Loucy (cell line): ENCODE measurements around the gene PIP5K1C.

Experiments used
- H2AFZ ChIP-seq: fragments of 200-600 bp; sonication (generic); 2 replicates; pipeline ENCODE4 v1.6.0; 2016; ENCODE audit warnings: antibody characterized with exemption, mild to moderate bottlenecking, low read length, moderate library complexity
- H3F3A ChIP-seq: fragments of 200-600 bp; 2 replicates; pipeline ENCODE4 v1.6.0; 2016; ENCODE audit warnings: antibody characterized with exemption, low read depth, mild to moderate bottlenecking
- H3K27me3 ChIP-seq: fragments of 200-600 bp; sonication (generic); 2 replicates; pipeline ENCODE4 v1.6.1; 2014; ENCODE audit warnings: low read length, mild to moderate bottlenecking; ENCODE audit not compliant: insufficient read depth, poor library complexity, severe bottlenecking
- H3K36me3 ChIP-seq: fragments of 200-600 bp; sonication (generic); 2 replicates; pipeline ENCODE4 v1.6.1; 2016; ENCODE audit warnings: low read length; ENCODE audit not compliant: insufficient read depth
- H3K4me1 ChIP-seq: fragments of 200-600 bp; sonication (generic); 2 replicates; pipeline ENCODE4 v1.5.1; 2014; ENCODE audit warnings: low read length, mild to moderate bottlenecking; ENCODE audit not compliant: insufficient read depth, poor library complexity, severe bottlenecking
- H3K4me2 ChIP-seq: fragments of 200-600 bp; sonication (generic); 2 replicates; pipeline ENCODE4 v1.6.0; 2014; ENCODE audit warnings: antibody characterized with exemption, low read length, low read depth, mild to moderate bottlenecking; ENCODE audit not compliant: poor library complexity, severe bottlenecking
- H3K4me3 ChIP-seq: fragments of 200-600 bp; sonication (generic); 2 replicates; pipeline ENCODE4 v1.5.1; 2014; ENCODE audit warnings: low read length, mild to moderate bottlenecking, mixed read lengths; ENCODE audit not compliant: poor library complexity, severe bottlenecking
- H3K79me2 ChIP-seq: fragments of 200-600 bp; sonication (generic); 2 replicates; pipeline ENCODE4 v1.6.1; 2014; ENCODE audit warnings: low read length; ENCODE audit not compliant: insufficient read depth
- H3K9ac ChIP-seq: fragments of 200-600 bp; sonication (generic); 2 replicates; pipeline ENCODE4 v1.6.0; 2014; ENCODE audit warnings: mild to moderate bottlenecking, low read depth, low read length, moderate library complexity; ENCODE audit not compliant: poor library complexity, severe bottlenecking
- H3K9me2 ChIP-seq: fragments of 200-600 bp; sonication (generic); replicated peaks from 2 replicates; pipeline ENCODE4 v1.6.1; 2016; ENCODE audit warnings: low read depth, low read length, mixed read lengths
- H3K9me3 ChIP-seq: fragments of 200-600 bp; sonication (generic); 2 replicates; pipeline ENCODE4 v1.6.1; 2014; ENCODE audit warnings: mild to moderate bottlenecking, antibody characterized with exemption, low read length, low read depth; ENCODE audit not compliant: insufficient read depth
- H4K20me1 ChIP-seq: fragments of 200-600 bp; sonication (generic); 2 replicates; pipeline ENCODE4 v1.6.0; 2014; ENCODE audit warnings: antibody characterized with exemption, low read length, mild to moderate bottlenecking; ENCODE audit not compliant: insufficient read depth, poor library complexity, severe bottlenecking
- EZH2phosphoT487 ChIP-seq: fragments of 200-600 bp; IDR thresholded peaks from 2 replicates; pipeline ENCODE4 v1.6.1; 2018; ENCODE audit warnings: antibody characterized with exemption, mild to moderate bottlenecking, moderate library complexity, borderline replicate concordance
- TF ChIP-seq, protein P1 (sequence below): fragments of 200-600 bp; sonication (generic); conservative IDR thresholded peaks from 2 replicates; pipeline ENCODE4 v1.5.1; 2014; ENCODE audit warnings: mild to moderate bottlenecking, antibody characterized with exemption, low read length

Gene PIP5K1C

DNA sequence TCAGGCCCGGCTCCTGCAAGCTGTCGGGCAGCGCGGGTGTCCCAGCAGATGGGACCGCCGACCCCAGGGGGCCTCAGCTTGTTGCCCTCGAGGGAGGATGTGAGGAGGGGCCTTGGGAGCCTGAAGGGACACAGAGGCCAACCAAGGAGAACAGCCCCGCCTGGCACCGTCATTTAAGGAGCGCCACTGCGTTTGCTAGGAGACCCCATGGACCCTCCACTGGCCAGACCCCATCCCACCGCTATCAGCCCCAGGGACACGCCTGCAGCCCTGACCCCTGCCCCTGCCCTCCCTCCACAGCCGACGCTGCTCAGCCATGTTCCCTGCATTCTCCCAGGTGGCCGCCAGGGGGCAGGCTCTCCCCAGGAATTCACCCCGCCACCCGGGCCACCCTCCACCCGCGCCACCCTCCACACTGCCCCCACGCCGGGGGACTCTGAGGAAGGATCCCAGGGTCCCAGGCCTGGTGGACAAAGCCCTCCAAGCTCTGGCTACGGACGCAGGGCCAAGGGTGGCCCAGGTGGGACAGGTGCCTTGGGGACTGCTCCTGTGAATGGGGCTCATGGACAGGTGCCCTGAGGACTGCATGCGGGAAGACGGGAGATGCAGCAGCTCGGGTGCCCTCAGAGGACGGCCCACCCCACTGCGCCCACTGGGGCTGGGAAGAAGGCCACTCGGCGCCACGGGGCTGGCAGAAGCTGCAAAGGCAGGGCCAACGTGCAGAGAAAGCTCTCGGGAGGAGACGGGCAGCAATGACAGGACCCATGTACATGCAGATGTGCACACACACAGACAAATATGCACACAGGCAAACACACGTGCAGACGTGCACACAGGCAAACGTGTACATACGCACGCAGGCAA is 34.4 kb downstream of the PIP5K1C start:
- Histone ChIP-seq H2AFZ (no peak overlapping the region), H3K36me3 (no peaks in the 10 kb centered on the region; the same call in 1 of the 2 replicates), H3K4me1 (no peaks in the 10 kb centered on the region), H3F3A (no peaks in the 10 kb centered on the region), H3K27me3 (no peaks in the 10 kb centered on the region), H3K79me2 (no peaks in the 10 kb centered on the region), H3K9me2 (no peaks in the 10 kb centered on the region), H3K4me2 (no peak overlapping the region), H4K20me1 (no peaks in the 10 kb centered on the region), H3K9ac (no peak overlapping the region), H3K9me3 (no peaks in the 10 kb centered on the region), H3K4me3 (no peak overlapping the region)
- TF ChIP-seq, protein P1, sequence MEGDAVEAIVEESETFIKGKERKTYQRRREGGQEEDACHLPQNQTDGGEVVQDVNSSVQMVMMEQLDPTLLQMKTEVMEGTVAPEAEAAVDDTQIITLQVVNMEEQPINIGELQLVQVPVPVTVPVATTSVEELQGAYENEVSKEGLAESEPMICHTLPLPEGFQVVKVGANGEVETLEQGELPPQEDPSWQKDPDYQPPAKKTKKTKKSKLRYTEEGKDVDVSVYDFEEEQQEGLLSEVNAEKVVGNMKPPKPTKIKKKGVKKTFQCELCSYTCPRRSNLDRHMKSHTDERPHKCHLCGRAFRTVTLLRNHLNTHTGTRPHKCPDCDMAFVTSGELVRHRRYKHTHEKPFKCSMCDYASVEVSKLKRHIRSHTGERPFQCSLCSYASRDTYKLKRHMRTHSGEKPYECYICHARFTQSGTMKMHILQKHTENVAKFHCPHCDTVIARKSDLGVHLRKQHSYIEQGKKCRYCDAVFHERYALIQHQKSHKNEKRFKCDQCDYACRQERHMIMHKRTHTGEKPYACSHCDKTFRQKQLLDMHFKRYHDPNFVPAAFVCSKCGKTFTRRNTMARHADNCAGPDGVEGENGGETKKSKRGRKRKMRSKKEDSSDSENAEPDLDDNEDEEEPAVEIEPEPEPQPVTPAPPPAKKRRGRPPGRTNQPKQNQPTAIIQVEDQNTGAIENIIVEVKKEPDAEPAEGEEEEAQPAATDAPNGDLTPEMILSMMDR: peak; percentile 92
- TF ChIP-seq EZH2phosphoT487: no peak

- Histone ChIP-seq H3K4me3 (no peak overlapping the region), H4K20me1 (no peaks in the 10 kb centered on the region), H3K79me2 (no peaks in the 10 kb centered on the region), H2AFZ (no peak overlapping the region), H3K36me3 (no peaks in the 10 kb centered on the region; the same call in 1 of the 2 replicates), H3K4me2 (no peak overlapping the region), H3K27me3 (no peaks in the 10 kb centered on the region), H3K9me3 (no peaks in the 10 kb centered on the region), H3F3A (no peaks in the 10 kb centered on the region), H3K9ac (no peak overlapping the region), H3K9me2 (no peaks in the 10 kb centered on the region), H3K4me1 (no peaks in the 10 kb centered on the region)
- no peak for TF ChIP-seq EZH2phosphoT487
- TF ChIP-seq, protein P1: no peak
Observed at GRCh38 chr19:3664879-3665642, 35.2 kb downstream of the PIP5K1C start.

DNA sequence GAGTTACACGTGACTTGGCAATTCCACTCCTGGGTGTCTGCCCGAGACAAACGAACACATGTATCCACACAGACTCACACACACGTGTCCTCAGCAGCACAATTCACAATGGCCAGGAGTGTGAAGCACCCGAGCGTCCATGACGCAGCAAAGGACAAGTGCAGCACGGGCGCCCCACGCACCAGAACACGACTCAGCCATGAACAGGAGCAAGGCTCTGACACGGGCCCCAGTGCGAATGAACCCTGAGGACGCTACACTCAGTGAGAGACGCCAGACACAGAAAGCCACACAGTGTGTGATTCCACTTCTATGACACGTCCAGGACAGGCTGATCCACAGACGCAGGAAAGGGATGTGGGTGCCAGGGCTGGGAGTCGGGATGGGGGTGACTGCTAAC is 36.4 kb downstream of the PIP5K1C start:
- Histone ChIP-seq H3K9me2 (no peaks in the 10 kb centered on the region), H3K9ac (no peak overlapping the region), H3F3A (no peaks in the 10 kb centered on the region), H2AFZ (no peak overlapping the region), H4K20me1 (no peaks in the 10 kb centered on the region), H3K4me2 (no peak overlapping the region), H3K4me1 (no peaks in the 10 kb centered on the region), H3K79me2 (no peaks in the 10 kb centered on the region), H3K36me3 (no peaks in the 10 kb centered on the region; the same call in 1 of the 2 replicates), H3K9me3 (no peaks in the 10 kb centered on the region), H3K27me3 (no peaks in the 10 kb centered on the region), H3K4me3 (no peak overlapping the region)
- TF ChIP-seq, protein P1: no peak
- TF ChIP-seq EZH2phosphoT487: no peak
